HG02571 (cell line): Measurements from ENCODE around the gene SPSB3.
"Not testable (repeated sequence)": the region's sequence is repeated elsewhere in the genome, so short reads cannot be mapped to it uniquely, and the experiment has no call there.

Experiments used
- ATAC-seq: cut with Tn5 transposase; IDR thresholded peaks from one replicate; pipeline ENCODE4 v1.9.1; 2021; ENCODE audit warnings: mild to moderate bottlenecking, moderate library complexity; ENCODE audit not compliant: unreplicated experiment

Gene SPSB3

DNA sequence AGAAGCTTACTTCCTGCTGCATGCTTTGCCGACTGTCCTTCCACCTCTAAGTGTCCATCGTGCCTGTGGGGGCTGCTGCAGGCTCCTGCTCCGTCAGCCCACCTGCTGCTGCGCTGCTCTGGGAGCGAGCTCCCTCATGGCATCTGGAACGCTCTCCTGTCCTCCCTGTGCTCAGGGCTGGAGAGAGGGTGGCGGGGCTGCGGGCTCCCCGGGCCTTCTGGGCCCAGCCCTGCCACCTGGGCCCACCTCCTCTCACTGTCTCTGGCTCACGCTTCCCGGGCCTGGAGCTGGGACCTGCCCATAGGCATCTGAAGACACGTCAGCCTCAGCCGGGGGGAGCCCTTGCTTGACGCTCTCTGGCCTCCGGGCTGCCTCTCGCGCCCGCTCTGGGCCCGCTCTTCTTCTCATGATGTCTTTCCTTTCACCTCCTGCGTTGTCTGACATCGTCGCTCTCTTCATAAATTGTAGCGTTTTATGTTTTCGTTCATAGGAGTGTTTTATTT is 38.0 kb downstream of the SPSB3 start:
- ATAC-seq, result no peak

DNA sequence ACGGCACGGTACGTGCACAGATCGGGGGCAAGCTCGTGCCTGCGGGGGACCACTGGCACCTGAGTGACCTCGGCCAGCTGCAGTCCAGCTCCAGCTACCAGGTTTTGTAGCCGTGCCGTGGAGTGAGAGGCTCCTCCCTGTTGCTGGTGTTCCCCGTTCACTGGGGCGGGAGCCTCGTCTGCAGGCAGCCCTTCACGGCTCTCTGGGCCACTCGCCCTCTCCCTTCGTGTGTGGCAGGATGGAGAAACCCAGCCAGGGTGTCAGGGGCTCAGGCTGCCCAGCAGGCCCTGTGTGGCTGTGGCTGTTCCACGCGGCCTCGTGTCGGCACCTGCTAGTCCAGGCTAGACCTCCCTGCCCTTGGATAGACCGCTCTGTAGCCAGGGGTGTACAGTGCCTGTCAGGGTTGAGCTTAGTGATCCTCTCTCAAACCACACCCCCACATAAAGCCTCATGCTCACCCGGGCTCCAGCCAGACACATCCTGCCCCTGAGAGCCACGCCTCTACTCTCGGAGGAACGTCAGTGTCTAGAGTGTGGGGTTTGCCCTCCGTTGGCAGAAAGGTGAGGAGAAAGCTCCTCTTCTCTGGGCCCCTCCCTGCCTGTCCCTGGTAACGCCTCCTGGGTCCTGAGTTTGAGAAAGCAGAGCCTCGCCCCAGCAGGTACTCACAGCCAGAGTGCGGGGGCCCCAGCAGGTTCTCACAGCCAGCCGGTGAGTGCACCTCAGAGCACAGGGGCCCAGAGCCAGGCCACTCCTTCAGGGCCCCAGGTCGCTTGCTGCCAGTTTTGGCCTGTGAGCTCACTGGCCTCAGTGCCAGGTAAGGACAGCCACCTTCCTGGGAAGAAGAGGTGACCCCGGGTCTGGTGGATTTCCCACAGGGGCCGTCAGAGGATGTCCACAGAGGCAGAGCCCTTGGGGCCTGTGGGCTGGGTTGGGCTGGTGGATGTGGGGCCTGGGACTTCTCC is 38.7 kb downstream of the SPSB3 start:
- no peak for ATAC-seq

DNA sequence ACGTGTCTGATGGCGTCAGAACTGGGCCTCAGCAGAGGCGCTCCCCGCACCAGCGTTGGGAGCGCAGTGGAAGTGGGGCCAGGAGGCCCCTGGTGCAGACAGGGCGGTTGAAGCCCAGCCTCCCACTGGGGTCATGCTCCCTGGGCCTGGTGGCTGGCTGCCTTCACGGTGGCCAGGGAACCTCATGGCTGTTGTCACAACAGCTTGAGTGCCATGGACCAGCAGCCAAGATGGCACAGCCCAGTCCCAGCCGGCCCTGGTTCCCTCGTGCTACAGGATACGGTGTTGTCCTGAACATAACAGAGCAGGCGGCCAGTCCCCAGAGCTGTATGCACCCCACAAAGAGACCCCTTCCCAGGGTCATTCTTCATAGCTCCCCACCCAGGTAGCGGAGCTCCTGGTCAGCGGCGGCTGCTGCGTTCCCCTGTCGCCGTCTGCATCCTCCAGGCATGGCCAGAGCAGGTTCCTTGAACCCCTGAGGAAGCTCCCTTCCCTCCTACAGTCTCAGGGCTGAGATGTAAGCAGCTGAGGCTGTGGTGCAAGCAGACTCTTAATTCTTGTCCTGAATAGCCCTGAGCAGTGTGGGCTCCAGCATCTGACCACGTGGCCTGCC is 40.7 kb downstream of the SPSB3 start:
- ATAC-seq, result no peak

GRCh38 chr16:1740781-1741490 is 41.4 kb downstream of the SPSB3 start:
- ATAC-seq, result no peak

DNA sequence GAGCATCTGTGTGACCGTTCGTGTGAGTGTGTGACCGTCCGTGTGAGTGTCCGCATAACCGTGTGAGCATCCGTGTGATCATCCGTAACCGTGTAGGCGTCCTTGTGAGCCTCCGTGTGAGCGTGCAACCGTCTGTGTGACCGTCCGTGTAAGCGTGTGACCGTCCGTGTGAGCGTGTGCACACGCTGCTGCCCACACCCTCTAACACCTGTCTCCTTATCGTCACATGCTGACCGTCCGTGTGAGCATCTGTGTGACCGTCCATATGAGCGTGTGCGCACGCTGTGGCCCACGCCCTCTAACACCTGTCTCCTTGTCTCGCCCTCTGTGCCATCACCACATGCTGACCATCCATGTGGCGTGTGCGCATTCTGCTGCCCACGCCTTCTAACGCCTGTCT is 42.1 kb downstream of the SPSB3 start:
- ATAC-seq, result no peak

GRCh38 chr16:1734816-1735215 is 47.6 kb downstream of the SPSB3 start:
- no peak for ATAC-seq

DNA sequence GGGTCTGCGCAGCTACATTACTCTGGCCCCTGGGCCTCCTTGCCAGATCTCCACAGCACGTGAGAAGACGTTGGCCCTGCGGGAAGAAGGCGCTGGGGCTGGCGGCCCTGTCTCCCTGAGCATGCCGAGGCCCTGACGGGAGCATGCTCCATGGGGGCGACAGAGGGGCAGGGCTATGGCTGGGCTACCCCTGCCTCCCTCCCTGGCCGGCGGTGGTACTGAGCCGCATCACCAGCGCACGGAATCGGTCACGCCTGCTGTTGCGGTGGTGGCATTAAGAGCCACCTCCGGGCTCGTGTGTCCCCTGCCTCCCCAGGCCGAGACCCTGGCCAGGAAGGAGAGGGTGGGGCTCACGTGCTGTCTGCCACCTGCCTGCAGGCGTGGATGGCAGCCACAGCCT is 48.2 kb downstream of the SPSB3 start:
- no peak for ATAC-seq

DNA sequence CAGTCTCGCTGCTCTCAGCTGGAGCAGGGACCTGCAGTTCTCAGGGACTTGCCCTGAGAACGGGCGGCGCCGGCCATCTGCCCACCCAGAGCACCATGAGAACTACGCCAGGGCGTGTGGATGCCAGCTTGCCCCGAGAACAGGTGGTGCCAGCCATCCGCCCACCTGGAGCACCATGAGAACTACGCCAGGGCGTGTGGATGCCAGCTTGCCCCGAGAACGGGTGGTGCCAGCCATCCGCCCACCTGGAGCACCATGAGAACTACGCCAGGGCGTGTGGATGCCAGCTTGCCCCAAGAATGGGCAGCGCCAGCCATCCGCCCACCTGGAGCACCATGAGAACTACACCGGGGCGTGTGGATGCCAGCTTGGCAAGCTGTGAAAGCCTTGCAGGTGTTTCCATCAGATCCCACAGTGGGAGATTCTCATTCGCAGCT is 49.8 kb downstream of the SPSB3 start:
- not testable (repeated sequence) for ATAC-seq

GRCh38 chr16:1732071-1732470 is 50.3 kb downstream of the SPSB3 start:
- no peak for ATAC-seq

DNA sequence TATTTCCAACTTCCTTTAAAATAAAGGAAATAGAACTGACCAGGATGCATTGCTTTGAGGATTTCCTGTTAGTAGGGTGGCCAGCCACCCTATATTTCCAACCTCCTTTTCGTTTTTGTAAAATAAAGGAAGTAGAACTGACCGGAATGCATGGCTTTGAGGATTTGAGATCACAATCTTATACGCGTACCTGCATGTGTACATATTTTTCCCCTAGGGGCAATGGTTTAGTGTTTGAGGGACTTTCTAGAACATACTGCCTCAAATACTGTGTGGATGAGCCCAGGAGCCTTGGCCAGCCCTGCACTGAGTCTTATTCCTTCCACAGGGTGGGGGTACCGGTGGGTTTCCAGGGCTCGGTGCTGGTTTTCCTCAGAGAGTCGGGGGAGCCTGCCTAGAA is 50.8 kb downstream of the SPSB3 start:
- no peak for ATAC-seq

DNA sequence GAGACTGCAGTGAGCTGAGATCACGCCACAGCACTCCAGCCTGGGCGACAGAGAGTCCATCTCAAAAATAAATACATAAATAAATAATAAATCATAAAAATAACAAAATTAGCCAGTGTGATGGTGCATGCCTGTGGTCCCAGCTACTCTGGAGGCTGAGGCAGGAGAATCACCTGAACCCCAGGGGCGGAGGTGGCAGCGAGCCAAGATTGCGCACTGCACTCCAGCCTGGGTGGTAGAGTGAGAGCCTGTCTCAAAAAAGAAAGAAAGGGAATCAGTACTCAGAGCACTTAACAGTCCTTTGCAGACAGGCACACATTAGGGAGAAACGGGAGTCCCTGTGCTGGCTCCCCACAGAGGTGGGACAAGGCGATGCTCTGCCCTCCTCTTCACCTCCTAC is 51.3 kb downstream of the SPSB3 start:
- no peak for ATAC-seq

DNA sequence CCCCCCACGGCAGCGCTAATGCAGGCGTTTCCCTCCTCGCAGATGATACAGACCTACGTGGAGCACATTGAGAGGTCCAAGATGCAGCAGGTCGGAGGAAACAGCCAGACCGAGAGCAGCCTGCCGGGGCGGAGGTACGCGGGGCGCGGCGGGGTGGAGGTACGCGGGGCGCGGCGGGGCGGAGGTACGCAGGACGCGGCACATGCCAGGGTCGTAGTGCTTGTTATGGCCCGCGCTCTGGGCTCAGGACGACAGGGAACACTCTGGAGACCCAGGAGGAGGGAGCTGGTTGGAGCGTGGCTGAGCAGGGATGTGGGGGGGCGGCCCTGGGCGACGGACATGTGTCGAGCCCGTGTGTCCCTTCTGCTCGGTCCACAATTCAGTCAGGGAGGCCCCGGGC is 52.9 kb downstream of the SPSB3 start:
- no peak for ATAC-seq

- ATAC-seq, result no peak
Measured at GRCh38 chr16:1729026-1729425, 53.3 kb downstream of the SPSB3 start.

GRCh38 chr16:1727651-1728624 is 54.4 kb downstream of the SPSB3 start:
- ATAC-seq, result no peak
